ENCODE results near the gene LHX8. TPM values are rescaled to one million over a fixed set of nuclear protein-coding genes. Genes with fewer than 3 reads are reported as not detected.
"Not testable (repeated sequence)": the region's sequence is repeated elsewhere in the genome, so short reads cannot be mapped to it uniquely, and the experiment has no call there.

LHX8 gene
- total RNA-seq, 1 donor from 2014 or later = 2.4 TPM

DNA sequence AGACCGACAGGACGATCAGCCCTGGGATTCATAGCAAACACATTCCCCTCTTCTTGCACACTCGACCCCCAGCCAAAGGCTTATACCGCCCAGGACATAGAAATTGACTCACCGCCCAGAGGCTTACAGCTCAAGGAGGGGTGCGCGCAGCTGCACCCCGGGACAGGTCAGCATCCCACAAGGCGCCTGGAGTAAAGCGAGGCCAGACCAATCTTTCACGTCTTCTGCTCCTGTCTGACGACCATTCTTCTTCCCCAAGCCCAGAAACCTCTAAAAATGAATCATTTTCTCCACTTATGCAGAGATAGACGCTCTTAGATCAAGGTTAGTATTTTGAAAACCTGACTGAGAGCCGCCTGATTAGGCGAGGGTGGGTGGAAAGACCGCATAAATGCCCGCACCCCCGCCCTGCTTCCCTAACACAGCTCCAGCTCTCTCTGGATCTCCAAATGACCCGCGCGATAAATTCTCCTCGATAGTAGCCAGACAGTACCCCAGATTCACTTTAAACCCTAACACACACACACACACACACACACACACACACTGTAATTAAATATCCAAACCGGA is 1.9 kb upstream of the LHX8 start:
- DNase-seq (ENCODE audit: low spot score in 2 of 2) (no peak), FAIRE-seq (no peak)

DNA sequence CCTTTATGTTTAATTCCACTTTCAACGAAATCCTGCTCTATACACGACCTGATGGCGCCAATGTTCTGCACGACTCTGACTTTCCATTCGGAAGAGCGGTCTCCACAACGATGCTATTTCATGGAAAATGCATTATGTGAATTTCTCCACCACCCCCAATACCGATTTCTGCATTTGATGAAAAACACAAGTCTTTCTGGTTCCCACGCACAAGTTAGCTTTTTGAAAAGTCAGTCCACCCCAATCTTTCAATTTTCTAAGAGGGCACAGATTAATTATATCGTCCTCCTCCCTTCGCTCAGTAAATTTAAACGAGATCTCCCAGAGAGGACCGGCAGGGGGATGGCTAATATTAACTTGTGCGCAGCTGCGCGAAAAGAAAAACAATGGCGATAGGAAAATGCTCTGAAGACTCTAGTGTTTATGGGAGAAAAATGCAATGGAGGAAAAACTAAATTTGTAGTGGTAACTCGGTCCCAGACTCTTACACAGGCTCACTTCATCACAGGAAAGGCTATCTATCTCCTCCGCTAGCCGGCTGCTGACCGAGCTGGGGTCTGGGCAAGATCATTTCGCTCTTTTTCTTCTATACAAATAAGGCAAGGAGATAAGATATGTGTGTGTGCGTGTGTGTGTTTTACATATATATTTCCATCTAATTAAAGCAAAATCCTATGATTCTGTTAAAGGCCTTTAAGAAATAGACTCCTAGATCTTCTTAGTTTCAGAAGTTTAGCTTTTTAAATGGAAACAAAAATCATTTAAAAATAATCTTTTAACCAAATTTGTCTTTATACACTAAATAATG is 1.2 kb upstream of the LHX8 start:
- DNase-seq (ENCODE audit: low spot score in 2 of 2) = no peak
- no peak for FAIRE-seq

DNA sequence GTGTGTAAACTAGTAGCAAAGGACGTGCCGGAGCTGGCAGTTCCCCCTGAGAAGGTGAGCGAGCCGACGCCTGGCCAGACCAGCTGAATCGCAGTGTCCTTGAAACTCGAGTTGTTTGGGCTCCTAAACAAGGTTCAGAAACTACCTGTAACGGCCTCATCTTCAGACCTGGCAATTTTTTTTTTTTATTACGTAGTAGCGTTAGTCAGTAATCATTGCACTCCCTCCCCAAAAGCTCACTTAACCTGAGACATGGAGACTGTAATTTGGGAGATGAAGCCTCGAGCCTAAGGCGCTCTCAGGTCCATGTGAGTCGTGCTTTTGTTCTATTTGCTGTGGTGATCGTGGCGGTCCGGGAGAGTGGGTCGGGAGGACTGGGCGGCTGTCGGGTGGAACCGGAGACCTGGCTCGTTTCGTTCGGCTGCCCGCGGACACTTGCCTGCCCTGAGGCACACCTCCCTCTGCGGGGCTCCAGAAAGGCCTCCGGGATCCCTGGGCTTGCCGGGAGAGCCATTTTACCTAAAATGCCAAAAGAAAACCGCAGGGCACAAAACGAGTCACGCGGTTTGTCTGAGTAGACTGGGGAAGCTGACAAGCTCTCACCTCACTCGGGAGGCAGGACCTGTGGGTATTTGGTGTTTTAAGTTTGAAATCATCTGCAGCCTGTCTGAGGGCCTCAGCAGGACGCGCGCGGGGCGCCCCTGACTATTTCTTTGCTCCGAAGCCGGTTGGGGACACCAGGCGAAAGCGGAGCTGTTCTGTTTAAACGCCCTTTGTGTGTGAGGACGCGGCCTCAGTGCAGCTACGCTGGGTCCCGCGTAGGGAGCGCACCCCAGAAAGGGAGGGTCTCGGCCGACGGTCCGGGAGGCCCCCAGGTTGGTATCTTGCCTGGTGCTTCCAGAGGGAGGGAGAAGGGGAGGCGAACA is 722 bp downstream of the LHX8 start:
- FAIRE-seq = no peak
- DNase-seq (ENCODE audit: low spot score in 2 of 2) = no peak

- FAIRE-seq (no peak), DNase-seq (ENCODE audit: low spot score in 2 of 2) (no peak)
Observed at GRCh38 chr1:75135573-75136194, 1.5 kb downstream of the LHX8 start.

DNA sequence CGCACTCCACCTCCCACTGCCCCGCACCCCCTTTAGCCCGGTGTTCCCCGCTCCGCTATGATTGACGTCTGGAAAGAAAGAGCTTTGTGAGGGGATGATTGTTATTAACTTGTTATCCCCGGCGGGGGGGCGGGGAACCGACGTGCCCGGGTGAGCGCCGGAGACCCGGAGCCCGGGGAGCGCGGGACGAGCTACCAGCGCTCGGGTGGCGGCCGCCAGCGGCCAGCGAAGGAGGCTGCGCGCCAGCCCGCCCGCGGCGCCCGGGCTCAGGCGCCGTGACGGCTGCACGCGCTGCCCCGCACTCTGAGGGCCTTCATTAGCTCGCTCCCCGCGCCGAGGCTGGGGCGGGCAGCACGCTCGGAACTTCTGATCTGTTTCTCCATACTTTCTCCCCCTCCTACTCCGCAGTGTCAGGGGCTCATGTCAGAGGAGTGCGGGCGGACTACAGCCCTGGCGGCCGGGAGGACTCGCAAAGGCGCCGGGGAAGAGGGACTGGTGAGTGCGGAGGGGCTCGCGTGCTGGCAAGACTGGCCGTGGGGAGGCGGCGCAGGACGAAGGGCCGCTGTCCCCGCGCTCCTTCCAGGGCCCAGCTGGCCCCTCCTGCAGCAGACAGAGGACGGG is 2.1 kb downstream of the LHX8 start:
- DNase-seq (ENCODE audit: low spot score in 2 of 2) = no peak
- no peak for FAIRE-seq

- DNase-seq (ENCODE audit: low spot score in 2 of 2) (no peak), FAIRE-seq (no peak)
Observed at GRCh38 chr1:75136921-75137641, 2.9 kb downstream of the LHX8 start.

DNA sequence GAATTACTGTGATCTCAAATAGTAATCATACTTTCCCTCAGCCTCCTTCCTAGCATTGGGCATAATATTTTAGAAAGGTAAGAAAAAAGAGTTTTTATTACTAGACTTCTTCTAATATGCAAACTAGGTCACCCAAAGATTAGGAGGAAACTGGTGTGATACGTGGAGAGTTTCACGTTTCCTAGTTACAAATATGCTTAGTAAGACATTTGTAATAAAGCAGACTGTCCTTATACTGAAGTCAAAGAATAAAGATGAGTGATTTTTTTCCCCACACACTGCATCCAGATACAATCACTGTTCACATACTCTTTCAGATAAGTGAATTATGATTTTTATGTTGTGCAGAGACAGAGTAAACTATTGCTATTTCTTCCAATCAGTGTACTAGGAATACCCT is 17.9 kb downstream of the LHX8 start:
- DNase-seq (ENCODE audit: low spot score in 2 of 2) = no peak
- FAIRE-seq = no peak

GRCh38 chr1:75159154-75159553 is 25.0 kb downstream of the LHX8 start:
- DNase-seq (ENCODE audit: low spot score in 2 of 2) = no peak
- FAIRE-seq = no peak

- DNase-seq (ENCODE audit: low spot score in 2 of 2) (no peak), FAIRE-seq (no peak)
Observed at GRCh38 chr1:75165264-75165663, 31.1 kb downstream of the LHX8 start.

DNA sequence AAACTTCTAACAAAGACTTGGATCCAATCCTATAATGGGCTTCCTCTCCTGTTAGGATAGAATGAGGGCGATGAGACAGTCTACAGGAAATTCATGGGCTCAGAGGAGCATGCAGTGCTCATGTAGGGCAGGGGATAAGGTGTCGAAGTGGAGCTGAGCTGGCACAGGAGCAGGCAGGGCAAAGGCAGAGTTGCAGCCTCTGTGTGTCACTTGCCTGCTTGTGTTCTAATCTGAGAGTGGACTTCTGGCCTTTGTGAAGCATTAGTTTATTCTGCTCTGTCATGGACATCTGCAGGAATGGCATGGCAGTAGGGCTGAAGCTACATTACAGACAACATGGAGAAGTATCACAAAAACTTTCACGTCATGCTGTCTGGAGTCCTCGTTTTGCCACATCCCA is 32.6 kb downstream of the LHX8 start:
- no peak for DNase-seq (ENCODE audit: low spot score in 2 of 2)
- FAIRE-seq = no peak

GRCh38 chr1:75170011-75170410 is 35.8 kb downstream of the LHX8 start:
- no peak for DNase-seq (ENCODE audit: low spot score in 2 of 2)
- no peak for FAIRE-seq

DNA sequence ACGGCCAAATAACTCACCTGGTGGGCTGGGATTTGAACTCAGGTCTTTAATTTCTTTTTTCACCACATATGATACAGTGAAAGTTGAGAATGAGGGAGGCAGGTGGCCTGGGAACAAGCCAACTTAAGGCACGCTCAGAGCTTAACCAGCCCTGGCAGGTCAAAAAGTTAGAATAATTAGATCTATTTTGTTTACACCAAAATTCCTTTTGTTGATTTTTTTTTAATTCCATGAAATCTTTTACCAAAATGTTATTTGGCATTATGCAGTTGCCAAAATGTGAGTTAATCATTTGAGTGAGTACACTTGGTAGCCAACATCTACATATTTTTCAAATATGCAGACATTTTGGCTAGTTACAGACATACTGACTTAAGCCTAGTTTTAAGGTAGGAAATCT is 36.8 kb downstream of the LHX8 start:
- DNase-seq (ENCODE audit: low spot score in 2 of 2) (no peak), FAIRE-seq (no peak)

DNA sequence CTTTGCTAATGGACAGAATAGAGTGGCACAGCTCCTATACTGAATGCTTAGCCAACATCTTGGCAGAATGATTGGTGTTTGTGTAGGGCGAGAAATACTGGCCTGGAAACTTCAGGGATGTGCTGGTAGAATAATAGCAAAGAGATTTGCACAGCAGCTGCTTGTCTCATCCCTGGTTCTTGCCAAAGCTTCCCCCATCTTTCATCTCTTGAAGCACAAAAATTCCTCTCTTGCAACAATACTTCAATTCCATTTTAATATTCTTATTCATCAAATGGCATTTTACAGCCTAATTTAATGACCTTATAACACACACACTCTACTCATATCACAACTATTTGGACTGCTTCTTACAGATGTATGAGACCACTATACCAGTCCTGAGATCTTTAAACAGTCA is 37.7 kb downstream of the LHX8 start:
- no peak for DNase-seq (ENCODE audit: low spot score in 2 of 2)
- no peak for FAIRE-seq

DNA sequence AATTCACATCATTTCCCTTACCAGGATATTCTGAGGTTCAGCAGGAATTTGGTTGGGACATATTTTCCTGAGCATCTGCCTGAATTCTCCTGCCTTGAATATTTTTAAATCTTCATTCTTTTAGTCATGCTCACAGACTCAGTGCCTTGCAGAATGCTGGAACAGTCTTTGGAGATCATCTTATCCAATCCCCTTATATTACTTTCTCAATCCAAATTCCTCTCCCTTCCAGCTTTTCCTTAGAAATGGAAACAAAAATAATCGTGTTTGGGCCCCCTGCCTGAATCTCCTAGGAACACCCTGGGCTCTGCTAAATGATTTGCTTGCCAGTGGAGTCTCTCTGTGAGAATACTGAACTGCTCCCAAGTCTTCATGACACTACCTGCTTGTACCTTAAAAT is 38.4 kb downstream of the LHX8 start:
- DNase-seq (ENCODE audit: low spot score in 2 of 2) (no peak), FAIRE-seq (no peak)

DNA sequence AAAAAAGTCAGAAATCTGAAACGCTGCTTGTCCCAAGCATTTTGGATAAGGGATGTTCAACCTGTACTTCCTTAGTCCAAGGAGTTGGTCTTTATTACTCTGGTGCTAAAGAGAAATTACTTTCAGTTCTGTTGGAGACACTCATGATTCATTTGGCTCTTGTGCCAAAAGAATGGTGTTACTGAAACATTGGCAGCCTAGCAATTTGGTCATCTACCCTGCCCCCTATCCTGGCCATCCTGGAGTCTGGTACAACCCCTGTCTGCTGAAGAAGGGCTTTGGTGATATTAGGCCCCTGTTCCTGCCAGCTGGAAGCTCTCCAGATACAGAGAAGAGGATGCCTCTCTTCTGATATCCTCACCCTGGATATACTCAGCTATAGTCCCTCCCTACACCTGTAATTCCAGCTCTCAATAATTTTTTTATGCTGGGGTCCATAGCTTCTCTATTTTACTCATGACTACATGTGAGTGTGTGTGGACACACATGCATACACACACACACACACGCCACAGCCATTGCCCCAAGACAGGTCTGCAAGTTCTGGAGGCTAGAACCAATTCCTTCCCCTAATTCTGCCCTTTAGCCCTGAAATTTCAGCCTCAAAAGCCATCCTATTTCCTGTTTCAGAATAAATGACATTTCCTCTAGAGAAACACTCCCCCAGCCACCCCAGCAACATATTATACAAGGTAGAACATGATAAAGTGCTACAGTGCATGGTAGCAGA is 40.0 kb downstream of the LHX8 start:
- no peak for FAIRE-seq
- no peak for DNase-seq (ENCODE audit: low spot score in 2 of 2)

DNA sequence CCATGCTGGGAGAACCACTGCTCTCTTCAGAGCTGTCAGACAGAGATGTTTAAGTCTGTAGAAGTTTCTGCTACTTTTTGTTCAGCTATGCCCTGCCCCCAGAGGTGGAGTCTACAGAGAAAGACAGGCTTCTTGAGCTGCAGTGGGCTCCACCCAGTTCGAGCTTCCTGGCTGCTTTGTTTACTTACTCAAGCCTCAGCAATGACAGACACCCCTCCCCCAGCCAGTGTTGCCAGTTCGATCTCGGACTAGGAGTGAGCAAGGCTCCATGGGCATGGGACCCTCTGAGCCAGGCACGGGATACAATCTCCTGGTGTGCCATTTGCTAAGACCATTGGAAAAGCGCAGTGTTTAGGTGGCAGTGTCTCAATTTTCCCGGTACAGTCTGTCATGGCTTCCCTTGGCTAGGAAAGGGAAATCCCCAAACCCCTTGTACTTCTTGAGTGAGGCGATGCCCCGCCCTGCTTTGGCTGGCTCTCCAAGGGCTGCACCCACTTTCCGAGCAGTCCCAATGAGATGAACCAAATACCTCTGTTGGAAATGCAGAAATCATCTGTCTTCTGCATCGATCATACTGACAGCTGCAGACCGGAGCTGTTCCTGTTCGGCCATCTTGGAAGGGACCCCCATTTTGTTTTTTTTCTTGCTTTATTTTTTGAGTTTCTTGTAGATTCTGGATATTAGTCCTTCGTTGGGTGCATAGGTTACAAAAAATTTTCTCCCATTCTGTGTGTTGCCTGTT is 47.2 kb downstream of the LHX8 start:
- FAIRE-seq; DNase-seq (ENCODE audit: low spot score in 2 of 2): not testable (repeated sequence)

DNA sequence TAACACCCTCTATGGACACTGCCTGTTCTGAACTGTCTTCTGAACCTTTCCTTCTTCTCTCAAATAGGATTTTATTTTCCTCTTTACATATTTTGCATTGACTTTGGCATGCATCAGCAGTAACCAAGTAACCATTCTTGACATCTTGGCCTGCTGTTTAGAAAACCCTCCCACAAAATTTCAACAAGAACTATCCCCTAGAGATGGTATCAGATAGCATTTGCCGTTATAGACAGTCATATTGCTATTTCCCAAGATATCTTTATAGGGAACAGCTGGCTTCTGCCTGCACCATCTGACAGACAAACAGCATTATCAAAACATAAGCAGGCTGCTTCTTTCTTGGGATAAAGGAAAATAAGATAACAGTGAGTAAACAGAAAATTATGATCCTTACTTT is 54.7 kb downstream of the LHX8 start:
- FAIRE-seq (no peak), DNase-seq (ENCODE audit: low spot score in 2 of 2) (no peak)

DNA sequence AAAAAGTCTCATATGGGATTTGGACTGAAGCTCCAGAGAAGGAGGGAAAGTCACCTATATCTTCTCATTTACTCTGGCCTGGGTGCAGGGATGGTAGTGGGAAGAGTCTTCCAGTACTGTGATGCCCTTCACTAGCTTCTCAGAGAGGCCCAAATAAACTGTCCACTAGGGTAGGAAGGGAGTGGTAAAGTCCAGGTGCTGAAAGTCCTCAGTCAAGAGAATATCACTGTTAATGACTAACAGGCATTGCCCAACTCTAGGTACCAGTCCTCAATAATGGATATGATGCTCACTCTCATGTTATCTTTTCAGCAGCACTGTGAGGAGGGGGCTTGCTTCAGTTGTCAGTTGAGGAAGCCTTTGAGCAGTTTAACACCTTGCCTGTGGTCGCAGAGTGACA is 64.0 kb downstream of the LHX8 start:
- no peak for DNase-seq (ENCODE audit: low spot score in 2 of 2)
- FAIRE-seq = no peak

All from frontal cortex (tissue), 4 donors.